Measurements from ENCODE around the gene ACAT2. TPM values are rescaled to one million over a fixed set of nuclear protein-coding genes. Genes with fewer than 3 reads are reported as not detected.
"Not testable (repeated sequence)": the region's sequence is repeated elsewhere in the genome, so short reads cannot be mapped to it uniquely, and the experiment has no call there.

The ACAT2 gene
- total RNA-seq, 2 experiments from 2014 or later: 55.3 to 57.1 TPM

GRCh38 chr6:159724778-159725177 lies 37.1 kb upstream of the ACAT2 start:
- Mint-ChIP-seq H3K4me1 (peaks cover 16% of the 10 kb centered on the region), H3K27me3 (no peaks in the 10 kb centered on the region), H3K9me3 (peaks cover 4% of the 10 kb centered on the region), H3K27ac (no peak overlapping the region), H3K36me3 (peaks cover 26% of the 10 kb centered on the region), H3K4me3 (no peak overlapping the region)
- POLR2A ChIA-PET: no interaction called here
- ATAC-seq (ENCODE audit: low read depth) (no peak), DNase-seq (no peak)

GRCh38 chr6:159725208-159725607 lies 36.6 kb upstream of the ACAT2 start:
- not testable (repeated sequence) for ATAC-seq (ENCODE audit: low read depth); H3K27me3 Mint-ChIP-seq; H3K27ac Mint-ChIP-seq; DNase-seq; H3K4me3 Mint-ChIP-seq; H3K9me3 Mint-ChIP-seq
- POLR2A ChIA-PET: interaction anchor here (2.2 to 5.4 kb wide), 2 partner anchors 32 to 737 kb away, joined by 5 to 46 read pairs; partner anchors contain the start of gene SOD2
- H3K36me3 Mint-ChIP-seq: peaks cover 26% of the 10 kb centered on the region
- H3K4me1 Mint-ChIP-seq: peaks cover 19% of the 10 kb centered on the region

GRCh38 chr6:159726255-159726917 lies 35.5 kb upstream of the ACAT2 start:
- no peaks in the 10 kb centered on the region for H3K27me3 Mint-ChIP-seq
- POLR2A ChIA-PET: interaction anchor here (0.8 to 5.4 kb wide), 20 partner anchors 8 to 736 kb away, joined by 3 to 89 read pairs (median 4); partner anchors contain the start of genes ACAT2, MRPL18, SOD2 and TAGAP
- peak overlapping the region; percentile 98 for H3K27ac Mint-ChIP-seq
- H3K4me1 Mint-ChIP-seq: peaks cover 28% of the 10 kb centered on the region
- DNase-seq (no peak), ATAC-seq (ENCODE audit: low read depth) (peak; percentile 12)
- peak overlapping the region; percentile 94 for H3K4me3 Mint-ChIP-seq
- peaks cover 32% of the 10 kb centered on the region for H3K36me3 Mint-ChIP-seq
- peaks cover 4% of the 10 kb centered on the region for H3K9me3 Mint-ChIP-seq

GRCh38 chr6:159726918-159727716 lies 34.7 kb upstream of the ACAT2 start, which contains the start of gene WTAP:
WTAP (plus strand) TSS chr6:159727506; CDS start chr6:159736266, 8,760 bp downstream.
- Mint-ChIP-seq H3K27ac (peak within 1 kb of the TSS; percentile 98), H3K36me3 (peaks cover 33% of the 10 kb centered on the region), H3K4me3 (peak within 1 kb of the TSS; percentile 94), H3K9me3 (peaks cover 4% of the 10 kb centered on the region), H3K27me3 (no peaks in the 10 kb centered on the region), H3K4me1 (peaks cover 32% of the 10 kb centered on the region)
- peak; percentile 78 for ATAC-seq (ENCODE audit: low read depth)
- POLR2A ChIA-PET: interaction anchor here (0.9 to 5.4 kb wide), 19 partner anchors 8 to 736 kb away, joined by 3 to 89 read pairs (median 4); partner anchors contain the start of genes ACAT2, MRPL18, SOD2 and TAGAP
- DNase-seq: peak; percentile 95

GRCh38 chr6:159727717-159728445 lies 34.0 kb upstream of the ACAT2 start:
- Mint-ChIP-seq H3K27me3 (no peaks in the 10 kb centered on the region), H3K27ac (peak overlapping the region; percentile 92), H3K4me3 (peak overlapping the region; percentile 85), H3K36me3 (peaks cover 26% of the 10 kb centered on the region), H3K4me1 (peaks cover 33% of the 10 kb centered on the region), H3K9me3 (peaks cover 4% of the 10 kb centered on the region)
- POLR2A ChIA-PET: interaction anchor here (1.7 to 5.4 kb wide), 7 partner anchors 10 to 62 kb away, joined by 5 to 89 read pairs (median 13); partner anchors contain the start of genes ACAT2, MRPL18, SOD2 and TCP1
- ATAC-seq (ENCODE audit: low read depth): peak; percentile 46
- DNase-seq: no peak

- DNase-seq (no peak), ATAC-seq (ENCODE audit: low read depth) (no peak)
- POLR2A ChIA-PET: interaction anchor here (0.6 to 5.4 kb wide), 4 partner anchors 33 to 61 kb away, joined by 3 to 89 read pairs (median 44); partner anchors contain the start of genes ACAT2, MRPL18, SOD2 and TCP1
- no peaks in the 10 kb centered on the region for H3K9me3 Mint-ChIP-seq
- H3K27ac Mint-ChIP-seq: peak overlapping the region; percentile 92
- H3K27me3 Mint-ChIP-seq: no peaks in the 10 kb centered on the region
- H3K4me1 Mint-ChIP-seq: peaks cover 31% of the 10 kb centered on the region
- peak overlapping the region; percentile 85 for H3K4me3 Mint-ChIP-seq
- H3K36me3 Mint-ChIP-seq: peaks cover 20% of the 10 kb centered on the region
These were observed 33.3 kb upstream of the ACAT2 start for GRCh38 chr6:159728531-159728964.

- Mint-ChIP-seq H3K27ac (peak overlapping the region; percentile 34), H3K9me3 (no peaks in the 10 kb centered on the region), H3K4me3 (peak overlapping the region; percentile 85), H3K36me3 (peaks cover 11% of the 10 kb centered on the region), H3K4me1 (peaks cover 32% of the 10 kb centered on the region), H3K27me3 (no peaks in the 10 kb centered on the region)
- DNase-seq: no peak
- POLR2A ChIA-PET: interaction anchor here (4.2 to 5.4 kb wide), 3 partner anchors 32 to 60 kb away, joined by 43 to 89 read pairs (median 46); partner anchors contain the start of genes ACAT2, MRPL18, SOD2 and TCP1
- no peak for ATAC-seq (ENCODE audit: low read depth)
These were observed 32.1 kb upstream of the ACAT2 start for GRCh38 chr6:159729598-159730331.

GRCh38 chr6:159730332-159730676 lies 31.5 kb upstream of the ACAT2 start:
- Mint-ChIP-seq H3K27me3 (no peaks in the 10 kb centered on the region), H3K9me3 (no peaks in the 10 kb centered on the region), H3K4me1 (peaks cover 32% of the 10 kb centered on the region), H3K36me3 (peaks cover 11% of the 10 kb centered on the region), H3K27ac (no peak overlapping the region), H3K4me3 (peak overlapping the region; percentile 12)
- POLR2A ChIA-PET: interaction anchor here (2.5 to 5.4 kb wide), 3 partner anchors 32 to 60 kb away, joined by 16 to 46 read pairs (median 43); partner anchors contain the start of genes ACAT2, MRPL18, SOD2 and TCP1
- no peak for DNase-seq
- ATAC-seq (ENCODE audit: low read depth): no peak

GRCh38 chr6:159732550-159732949 lies 29.3 kb upstream of the ACAT2 start:
- H3K27ac Mint-ChIP-seq, H3K4me3 Mint-ChIP-seq: not testable (repeated sequence)

GRCh38 chr6:159733395-159733794 lies 28.4 kb upstream of the ACAT2 start:
- H3K9me3 Mint-ChIP-seq; H3K36me3 Mint-ChIP-seq; ATAC-seq (ENCODE audit: low read depth); H3K27ac Mint-ChIP-seq; DNase-seq; H3K4me3 Mint-ChIP-seq; POLR2A ChIA-PET; H3K27me3 Mint-ChIP-seq: not testable (repeated sequence)
- peaks cover 36% of the 10 kb centered on the region for H3K4me1 Mint-ChIP-seq

More at GRCh38 chr6:159732550-159732949, 29.3 kb upstream of the ACAT2 start:
- not testable (repeated sequence) for H3K27me3 Mint-ChIP-seq; DNase-seq; H3K9me3 Mint-ChIP-seq; ATAC-seq (ENCODE audit: low read depth)
- Mint-ChIP-seq H3K36me3 (peaks cover 11% of the 10 kb centered on the region), H3K4me1 (peaks cover 29% of the 10 kb centered on the region)
- POLR2A ChIA-PET: interaction anchor here (1.9 to 2.5 kb wide), 2 partner anchors 28 to 58 kb away, joined by 5 to 16 read pairs; partner anchors contain the start of genes MRPL18 and TCP1

GRCh38 chr6:159736908-159737307 lies 24.9 kb upstream of the ACAT2 start:
- Mint-ChIP-seq H3K36me3 (peaks cover 6% of the 10 kb centered on the region), H3K9me3 (no peaks in the 10 kb centered on the region), H3K4me3 (no peak overlapping the region), H3K27ac (no peak overlapping the region), H3K27me3 (no peaks in the 10 kb centered on the region), H3K4me1 (peaks cover 14% of the 10 kb centered on the region)
- ATAC-seq (ENCODE audit: low read depth) (no peak), DNase-seq (no peak)
- POLR2A ChIA-PET: interaction anchor here (2.8 kb wide), 1 partner anchor 10 kb away, joined by 8 read pairs; the partner anchor contains the start of gene WTAP

- POLR2A ChIA-PET: interaction anchor here (0.7 kb wide), 1 partner anchor 42 kb away, joined by 3 read pairs; no protein-coding TSS in a partner anchor
- DNase-seq (no peak), ATAC-seq (ENCODE audit: low read depth) (no peak)
- Mint-ChIP-seq H3K27ac (no peak overlapping the region), H3K4me1 (peaks cover 14% of the 10 kb centered on the region), H3K36me3 (peaks cover 12% of the 10 kb centered on the region), H3K4me3 (no peak overlapping the region), H3K9me3 (no peaks in the 10 kb centered on the region), H3K27me3 (no peaks in the 10 kb centered on the region)
These were observed 22.5 kb upstream of the ACAT2 start for GRCh38 chr6:159739341-159739740.

Data from activated naive CD8-positive, alpha-beta T cell treated with anti-CD3 and anti-CD28 coated beads, Interleukin-2, amount 10 ng/mL, durations not matched to agents 7 days and 5 days (primary cell).